Measurements from ENCODE around the gene F2. TPM values are rescaled to one million over a fixed set of nuclear protein-coding genes. Genes with fewer than 3 reads are reported as not detected.
"Not testable (repeated sequence)": the region's sequence is repeated elsewhere in the genome, so short reads cannot be mapped to it uniquely, and the experiment has no call there.

Gene F2
- total and polyA plus RNA-seq, 2 donors (not counting 1 experiment from before 2014, with no cell fraction given) = not detected

GRCh38 chr11:46712874-46713576 lies 6.0 kb upstream of the F2 start:
- Histone ChIP-seq H3K9me3 (ENCODE audit: control extremely low read depth in 1 of 3, control insufficient read depth in 2 of 3, insufficient read depth in 1 of 3, low read length in 2 of 3) (no peaks in the 10 kb centered on the region), H3K79me2 (ENCODE audit: control insufficient read depth, insufficient read depth, low read length) (no peaks in the 10 kb centered on the region), H3K36me3 (replicated peaks in 1 of 2; ENCODE audit: control extremely low read depth in 1 of 2, control insufficient read depth in 1 of 2, extremely low read depth in 1 of 2, insufficient read depth in 2 of 2, low read length in 1 of 2) (peaks cover 0 to 3% of the 10 kb centered on the region in 2 experiments), H4K20me1 (ENCODE audit: control insufficient read depth, insufficient read depth, low read length, poor library complexity, severe bottlenecking) (no peaks in the 10 kb centered on the region), H3K27me3 (replicated peaks in 1 of 4; ENCODE audit: control extremely low read depth in 1 of 4, control insufficient read depth in 3 of 4, insufficient read depth in 4 of 4, low read length in 3 of 4) (no peaks in the 10 kb centered on the region), H2AFZ (ENCODE audit: insufficient read depth, low read depth, low read length, poor library complexity, severe bottlenecking) (no peak overlapping the region), H3K4me3 (ENCODE audit: control extremely low read depth in 1 of 5, extremely low read depth in 1 of 5, insufficient read depth in 1 of 5, low read depth in 2 of 5, low read length in 4 of 5) (no peak overlapping the region), H3K4me2 (replicated peaks; ENCODE audit: low read depth, low read length, poor library complexity, severe bottlenecking) (no peak overlapping the region), H3K27ac (ENCODE audit: low read length in 2 of 2) (no peak overlapping the region), H3K4me1 (ENCODE audit: control insufficient read depth in 2 of 2, insufficient read depth in 2 of 2, low read length in 2 of 2) (no peaks in the 10 kb centered on the region), H3K9ac (ENCODE audit: low read length) (no peak overlapping the region)
- no peaks in the 10 kb centered on the region for H3K4me1 Mint-ChIP-seq
- 89% methylated on average over 4 of the region's 7 CpGs for WGBS (ENCODE audit: insufficient coverage)
- POLR2A ChIA-PET = no interaction called here
- no peak for DNase-seq
- no peaks in the 10 kb centered on the region for H3K9me3 Mint-ChIP-seq (ENCODE audit: insufficient read depth)
- no peak overlapping the region for H3K4me3 Mint-ChIP-seq
- H3K27me3 Mint-ChIP-seq = no peaks in the 10 kb centered on the region
- ATAC-seq (ENCODE audit: low read depth) = no peak
- H3K27ac Mint-ChIP-seq = no peak overlapping the region
- intact Hi-C loops (cut with micrococcal nuclease) = no loop called here
- CTCF ChIA-PET = interaction anchor here (0.6 kb wide), 1 partner anchor 1986 kb away, joined by 4 read pairs; no protein-coding TSS in a partner anchor
- no peak for TF ChIP-seq EZH2 (IDR thresholded peaks at IDR 0.05; ENCODE audit: borderline replicate concordance, insufficient read depth, low read depth, low read length, poor library complexity, severe bottlenecking)

GRCh38 chr11:46717825-46718154 lies 1.2 kb upstream of the F2 start:
- H3K27me3 ChIP-seq (replicated peaks in 1 of 4; ENCODE audit: control extremely low read depth in 1 of 4, control insufficient read depth in 3 of 4, insufficient read depth in 4 of 4, low read length in 3 of 4); H3K9me3 ChIP-seq (ENCODE audit: control extremely low read depth in 1 of 3, control insufficient read depth in 2 of 3, insufficient read depth in 1 of 3, low read length in 2 of 3); H3K4me1 Mint-ChIP-seq; ATAC-seq (ENCODE audit: low read depth); H3K4me1 ChIP-seq (ENCODE audit: control insufficient read depth in 2 of 2, insufficient read depth in 2 of 2, low read length in 2 of 2); POLR2A ChIA-PET; H3K4me2 ChIP-seq (replicated peaks; ENCODE audit: low read depth, low read length, poor library complexity, severe bottlenecking); CTCF ChIA-PET; H3K4me3 ChIP-seq (ENCODE audit: control extremely low read depth in 1 of 5, extremely low read depth in 1 of 5, insufficient read depth in 1 of 5, low read depth in 2 of 5, low read length in 4 of 5); H3K36me3 ChIP-seq (replicated peaks in 1 of 2; ENCODE audit: control extremely low read depth in 1 of 2, control insufficient read depth in 1 of 2, extremely low read depth in 1 of 2, insufficient read depth in 2 of 2, low read length in 1 of 2); H3K27ac Mint-ChIP-seq; H3K9me3 Mint-ChIP-seq (ENCODE audit: insufficient read depth); intact Hi-C loops (cut with micrococcal nuclease); H3K27ac ChIP-seq (ENCODE audit: low read length in 2 of 2); H3K27me3 Mint-ChIP-seq; DNase-seq; H3K4me3 Mint-ChIP-seq; H2AFZ ChIP-seq (ENCODE audit: insufficient read depth, low read depth, low read length, poor library complexity, severe bottlenecking); H4K20me1 ChIP-seq (ENCODE audit: control insufficient read depth, insufficient read depth, low read length, poor library complexity, severe bottlenecking); H3K9ac ChIP-seq (ENCODE audit: low read length); H3K79me2 ChIP-seq (ENCODE audit: control insufficient read depth, insufficient read depth, low read length): not testable (repeated sequence)
- WGBS (ENCODE audit: insufficient coverage) = no CpG with 5 or more reads among the region's 2 CpGs

Data from B cell (primary cell).